HG03439 (cell line): ENCODE measurements around the gene RAPGEF2.
"Not testable (repeated sequence)": the region's sequence is repeated elsewhere in the genome, so short reads cannot be mapped to it uniquely, and the experiment has no call there.

Experiments used
- ATAC-seq: cut with Tn5 transposase; IDR thresholded peaks from one replicate; pipeline ENCODE4 v1.9.1; 2021; ENCODE audit warnings: mild to moderate bottlenecking, moderate library complexity; ENCODE audit not compliant: unreplicated experiment

The RAPGEF2 gene

GRCh38 chr4:159235779-159236368 lies 133.0 kb downstream of the RAPGEF2 start:
- ATAC-seq = no peak

- no peak for ATAC-seq
Measured at GRCh38 chr4:159237975-159238374, 135.1 kb downstream of the RAPGEF2 start.

DNA sequence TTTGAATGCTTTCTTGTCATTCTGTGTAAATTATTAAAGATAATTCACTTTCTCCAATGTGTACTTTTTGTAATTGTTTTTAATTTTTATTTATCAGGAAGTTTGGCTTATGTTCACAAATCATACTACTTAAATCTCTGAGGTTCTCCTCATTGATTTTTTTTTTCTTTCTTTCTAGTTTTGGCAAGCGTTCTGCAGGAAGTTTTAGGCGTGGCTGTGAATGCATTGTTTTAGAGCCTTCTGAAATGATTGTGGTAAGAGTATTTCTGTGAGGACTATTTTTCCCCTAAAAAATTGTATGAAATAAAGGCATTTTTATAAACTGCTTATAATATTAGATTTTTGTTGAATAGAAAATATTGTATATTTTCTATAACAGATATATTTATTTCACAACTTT lies 135.8 kb downstream of the RAPGEF2 start:
- ATAC-seq = no peak

DNA sequence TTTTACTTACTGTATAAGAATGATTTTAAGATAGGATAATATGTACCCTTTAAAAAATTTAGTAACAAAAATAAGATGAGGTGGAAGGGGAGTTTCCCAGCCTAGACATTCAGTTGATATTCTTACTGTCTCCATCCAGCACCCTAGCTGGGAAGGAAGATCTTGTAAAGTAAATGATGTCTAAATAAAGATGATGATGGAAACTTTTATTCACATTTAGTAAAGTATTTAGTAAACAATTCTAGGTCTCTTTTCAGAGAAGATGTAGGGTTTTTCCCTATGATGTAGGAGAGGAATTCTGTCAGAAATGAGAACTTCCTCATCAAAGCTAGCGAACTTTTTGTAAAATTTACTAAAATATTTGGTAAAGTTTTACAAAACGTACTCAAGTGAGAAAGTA lies 136.8 kb downstream of the RAPGEF2 start:
- no peak for ATAC-seq

DNA sequence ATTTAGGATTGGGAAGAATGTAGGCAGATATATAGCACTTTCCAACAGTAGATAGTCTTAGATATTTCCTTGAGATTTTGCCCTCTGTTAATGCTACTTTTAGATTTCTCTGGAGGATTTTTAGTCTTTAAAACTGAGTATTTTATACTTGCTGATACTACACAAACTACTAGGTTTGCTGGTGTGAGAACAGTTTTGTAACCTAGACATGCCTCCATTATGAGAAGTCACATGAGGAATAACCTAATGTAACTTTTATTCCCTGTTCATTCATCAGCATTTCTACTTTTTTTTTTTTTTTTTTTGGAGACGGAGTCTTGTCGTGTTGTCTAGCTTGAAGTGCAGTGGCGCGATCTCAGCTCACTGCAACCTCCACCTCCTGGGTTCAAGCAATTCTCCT lies 137.2 kb downstream of the RAPGEF2 start:
- no peak for ATAC-seq

- no peak for ATAC-seq
Measured at GRCh38 chr4:159240687-159241086, 137.8 kb downstream of the RAPGEF2 start.

GRCh38 chr4:159242427-159242826 lies 139.5 kb downstream of the RAPGEF2 start:
- no peak for ATAC-seq

DNA sequence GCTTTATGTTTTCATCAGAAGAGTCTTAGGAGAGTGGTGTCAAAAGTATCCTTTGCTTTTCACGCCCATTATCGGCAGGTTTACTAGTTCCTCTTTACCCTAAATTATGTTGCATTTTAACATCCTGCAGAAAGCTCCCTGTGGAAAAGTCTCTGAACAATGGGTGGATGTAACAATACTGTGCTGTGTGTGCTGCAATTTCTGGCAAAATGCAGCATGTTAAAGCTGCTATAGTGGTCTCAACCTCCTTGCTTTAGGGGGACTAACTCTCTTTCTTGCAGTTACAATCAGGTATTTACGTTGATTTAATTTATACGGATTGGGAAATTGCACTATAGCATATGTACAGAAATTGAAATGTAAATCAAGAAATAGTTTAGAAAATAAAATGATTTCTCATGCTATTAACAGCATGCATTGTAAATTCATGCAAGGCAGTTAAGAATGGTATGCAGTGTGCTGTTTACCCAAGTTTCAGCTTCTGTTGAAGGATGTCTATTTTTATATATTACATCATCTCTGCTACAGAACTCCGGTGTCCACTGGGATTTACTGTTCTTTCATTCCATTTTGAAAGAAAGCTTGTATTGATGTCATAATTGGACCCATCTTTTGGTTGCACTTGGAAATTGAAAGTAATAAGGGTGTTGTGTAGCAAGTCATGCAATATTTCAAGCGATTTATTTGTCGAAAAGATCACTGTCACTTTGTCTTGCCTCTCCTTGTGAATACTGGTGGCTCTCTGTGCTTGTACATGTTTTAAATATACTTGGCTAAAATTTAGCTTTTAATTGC lies 145.7 kb downstream of the RAPGEF2 start:
- no peak for ATAC-seq

DNA sequence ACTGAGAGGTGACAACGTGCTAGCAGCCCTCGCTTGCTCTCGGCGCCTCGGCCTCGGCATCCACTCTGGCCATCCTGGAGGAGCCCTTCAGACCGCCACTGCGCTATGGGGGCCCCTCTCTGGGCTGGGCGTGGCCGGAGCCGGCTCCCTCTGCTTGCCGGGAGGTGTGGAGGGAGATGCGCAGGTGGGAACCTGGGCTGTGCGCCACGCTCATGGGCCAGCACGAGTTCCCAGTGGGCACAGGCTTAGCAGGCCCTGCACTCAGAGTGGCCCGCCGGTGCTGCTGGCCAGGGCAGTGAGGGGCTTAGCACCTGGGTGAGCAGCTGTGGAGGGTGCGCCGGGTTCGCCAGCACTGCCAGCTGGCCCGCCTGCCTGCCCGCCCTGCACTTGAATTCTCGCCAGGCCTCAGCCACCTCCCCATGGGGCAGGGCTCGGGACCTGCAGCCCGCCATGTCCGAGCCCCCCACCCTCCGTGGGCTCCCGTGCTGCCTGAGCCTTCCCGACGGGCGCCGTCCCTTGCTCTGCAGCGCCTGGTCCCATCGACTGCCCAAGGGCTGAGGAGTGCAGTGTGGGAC lies 148.0 kb downstream of the RAPGEF2 start:
- no peak for ATAC-seq

DNA sequence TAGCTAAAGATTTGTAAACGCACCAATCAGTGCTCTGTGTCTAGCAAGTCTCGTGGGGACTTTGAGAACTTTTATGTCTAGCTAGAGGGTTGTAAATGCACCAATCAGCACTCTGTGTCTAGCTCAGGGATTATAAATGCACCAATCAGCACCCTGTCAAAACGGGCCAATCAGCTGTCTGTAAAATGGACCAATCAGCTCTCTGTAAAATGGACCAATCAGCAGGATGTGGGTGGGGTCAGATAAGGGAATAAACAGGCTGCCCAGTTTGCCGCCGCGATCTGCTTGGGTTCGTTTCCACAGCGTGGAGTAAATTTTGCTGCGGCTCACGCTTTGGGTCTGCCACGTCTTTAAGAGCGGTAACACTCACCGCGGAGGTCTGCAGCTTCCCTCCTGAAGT lies 148.7 kb downstream of the RAPGEF2 start:
- ATAC-seq = not testable (repeated sequence)

- no peak for ATAC-seq
Measured at GRCh38 chr4:159252491-159252890, 149.6 kb downstream of the RAPGEF2 start.

DNA sequence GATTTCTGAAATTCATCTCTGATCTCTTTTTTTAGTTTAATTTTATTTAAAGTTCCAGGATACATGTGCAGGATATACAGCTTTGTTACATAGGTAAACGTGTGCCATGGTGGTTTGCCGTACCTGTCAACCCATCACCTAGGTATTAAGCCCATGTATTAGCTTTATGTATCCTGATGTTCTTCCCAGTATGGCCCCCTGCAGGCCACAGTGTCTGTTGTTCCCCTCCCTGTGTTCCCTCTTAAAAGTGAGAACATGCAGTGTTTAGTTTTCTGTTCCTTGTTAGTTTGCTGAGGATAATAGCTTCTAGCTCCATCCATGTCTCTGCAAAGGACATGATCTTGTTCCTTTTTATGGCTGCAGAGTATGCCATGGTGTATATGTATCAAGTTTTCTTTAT lies 153.2 kb downstream of the RAPGEF2 start:
- no peak for ATAC-seq

GRCh38 chr4:159258889-159259560 lies 156.1 kb downstream of the RAPGEF2 start:
- ATAC-seq = no peak

GRCh38 chr4:159264057-159264456 lies 161.2 kb downstream of the RAPGEF2 start:
- no peak for ATAC-seq

GRCh38 chr4:159266981-159267868 lies 164.3 kb downstream of the RAPGEF2 start:
- peak; percentile 58 for ATAC-seq

DNA sequence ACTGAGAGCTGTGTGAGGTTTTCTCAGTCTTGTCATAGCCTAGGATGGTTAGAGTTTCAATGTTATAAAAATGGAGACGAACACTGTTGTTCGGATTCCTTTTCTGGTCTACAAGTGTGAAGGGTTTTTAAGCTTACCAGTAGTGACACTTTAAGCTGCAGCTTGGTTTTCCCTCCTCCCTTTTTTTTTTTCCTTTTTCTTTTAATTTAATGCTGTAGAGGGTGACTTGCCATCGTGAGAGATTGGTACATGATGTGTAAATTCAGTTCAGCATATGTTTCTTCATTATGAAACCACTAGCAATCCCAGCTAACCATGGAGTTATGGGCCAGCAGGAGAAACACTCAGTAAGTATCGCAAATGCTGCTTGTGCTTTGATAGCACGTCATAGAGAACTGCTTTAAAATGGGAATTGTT lies 165.0 kb downstream of the RAPGEF2 start:
- ATAC-seq = peak; percentile 27

- ATAC-seq = no peak
Measured at GRCh38 chr4:159268607-159269006, 165.7 kb downstream of the RAPGEF2 start.

GRCh38 chr4:159269116-159269515 lies 166.2 kb downstream of the RAPGEF2 start:
- ATAC-seq = no peak

DNA sequence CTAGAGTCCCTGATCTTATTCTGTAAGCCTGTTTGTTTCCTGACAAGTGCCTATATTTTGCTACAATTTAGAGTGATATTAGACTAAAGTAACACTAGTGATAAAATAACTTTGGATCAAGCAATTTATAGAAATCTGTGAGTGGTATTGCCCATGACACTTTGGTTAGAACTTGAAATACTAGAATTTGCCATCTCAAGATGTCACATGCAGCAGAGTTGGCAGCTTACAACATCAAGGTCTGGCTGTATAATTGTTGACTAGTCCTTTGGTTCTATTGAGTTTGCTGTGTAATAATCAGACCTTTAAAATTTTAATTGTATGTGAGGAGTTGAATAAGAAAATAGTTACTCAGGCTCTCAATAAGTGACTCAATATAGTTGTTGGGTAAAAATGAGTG lies 167.1 kb downstream of the RAPGEF2 start:
- ATAC-seq = no peak

GRCh38 chr4:159271856-159272255 lies 169.0 kb downstream of the RAPGEF2 start:
- no peak for ATAC-seq
